SIG-M5 treated with dmso at 0.1 percent for 504 hours (cell line): ENCODE data around the gene PRG3.
"Not testable (repeated sequence)": the region's sequence is repeated elsewhere in the genome, so short reads cannot be mapped to it uniquely, and the experiment has no call there.

Source experiments
- DNase-seq: peaks from one replicate; lab custom pipeline; 2025; ENCODE audit not compliant: unreplicated experiment; lab: John Stamatoyannopoulos, UW

The PRG3 gene

GRCh38 chr11:57361420-57361819, 19.5 kb downstream of the PRG3 start:
- not testable (repeated sequence) for DNase-seq

GRCh38 chr11:57360991-57361390, 20.0 kb downstream of the PRG3 start:
- DNase-seq: no peak

GRCh38 chr11:57359896-57360690, 20.9 kb downstream of the PRG3 start:
- no peak for DNase-seq

GRCh38 chr11:57359396-57359795, 21.6 kb downstream of the PRG3 start:
- no peak for DNase-seq

GRCh38 chr11:57358991-57359390, 22.0 kb downstream of the PRG3 start:
- no peak for DNase-seq

GRCh38 chr11:57358543-57358961, 22.4 kb downstream of the PRG3 start:
- no peak for DNase-seq

GRCh38 chr11:57357856-57358255, 23.1 kb downstream of the PRG3 start:
- DNase-seq: no peak

GRCh38 chr11:57357310-57357709, 23.6 kb downstream of the PRG3 start:
- no peak for DNase-seq

GRCh38 chr11:57356268-57356667, 24.7 kb downstream of the PRG3 start:
- DNase-seq: no peak

GRCh38 chr11:57354699-57355098, 26.3 kb downstream of the PRG3 start:
- DNase-seq: no peak

GRCh38 chr11:57353852-57354251, 27.1 kb downstream of the PRG3 start:
- DNase-seq: no peak

- no peak for DNase-seq
These were observed 27.5 kb downstream of the PRG3 start for GRCh38 chr11:57353446-57353845.

- DNase-seq: no peak
These were observed 27.9 kb downstream of the PRG3 start for GRCh38 chr11:57353036-57353435.

- no peak for DNase-seq
These were observed 31.3 kb downstream of the PRG3 start for GRCh38 chr11:57349491-57350274.

- no peak for DNase-seq
These were observed 32.2 kb downstream of the PRG3 start for GRCh38 chr11:57348636-57349313.

- DNase-seq: no peak
These were observed 32.9 kb downstream of the PRG3 start for GRCh38 chr11:57348052-57348451.

- no peak for DNase-seq
These were observed 33.6 kb downstream of the PRG3 start for GRCh38 chr11:57347336-57347735.

- DNase-seq: peak; percentile 70
These were observed 35.3 kb downstream of the PRG3 start for GRCh38 chr11:57345555-57346211.

- DNase-seq: no peak
These were observed 36.1 kb downstream of the PRG3 start for GRCh38 chr11:57344826-57345225.

- peak; percentile 34 for DNase-seq
These were observed 37.1 kb downstream of the PRG3 start for GRCh38 chr11:57343825-57344224.

GRCh38 chr11:57342702-57343101, 38.2 kb downstream of the PRG3 start:
- no peak for DNase-seq
